Measurements from ENCODE around the gene NLK.

GRCh38 chr17:28173031-28173561, 130.6 kb downstream of the NLK start:
- no peak for TF ChIP-seq KDM1A (IDR thresholded peaks at IDR 0.05; ENCODE audit: borderline replicate concordance)
- TF ChIP-seq POLR2A (IDR thresholded peaks at IDR 0.05; ENCODE audit: low read depth, low read length) = no peak
- TF ChIP-seq, protein P1, sequence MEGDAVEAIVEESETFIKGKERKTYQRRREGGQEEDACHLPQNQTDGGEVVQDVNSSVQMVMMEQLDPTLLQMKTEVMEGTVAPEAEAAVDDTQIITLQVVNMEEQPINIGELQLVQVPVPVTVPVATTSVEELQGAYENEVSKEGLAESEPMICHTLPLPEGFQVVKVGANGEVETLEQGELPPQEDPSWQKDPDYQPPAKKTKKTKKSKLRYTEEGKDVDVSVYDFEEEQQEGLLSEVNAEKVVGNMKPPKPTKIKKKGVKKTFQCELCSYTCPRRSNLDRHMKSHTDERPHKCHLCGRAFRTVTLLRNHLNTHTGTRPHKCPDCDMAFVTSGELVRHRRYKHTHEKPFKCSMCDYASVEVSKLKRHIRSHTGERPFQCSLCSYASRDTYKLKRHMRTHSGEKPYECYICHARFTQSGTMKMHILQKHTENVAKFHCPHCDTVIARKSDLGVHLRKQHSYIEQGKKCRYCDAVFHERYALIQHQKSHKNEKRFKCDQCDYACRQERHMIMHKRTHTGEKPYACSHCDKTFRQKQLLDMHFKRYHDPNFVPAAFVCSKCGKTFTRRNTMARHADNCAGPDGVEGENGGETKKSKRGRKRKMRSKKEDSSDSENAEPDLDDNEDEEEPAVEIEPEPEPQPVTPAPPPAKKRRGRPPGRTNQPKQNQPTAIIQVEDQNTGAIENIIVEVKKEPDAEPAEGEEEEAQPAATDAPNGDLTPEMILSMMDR (IDR thresholded peaks at IDR 0.05 in 2 of 3, conservative IDR thresholded peaks at IDR 0.05 in 1 of 3; ENCODE audit: control insufficient read depth in 2 of 3, extremely low read depth in 1 of 3, insufficient read depth in 1 of 3, low read depth in 3 of 3, low read length in 3 of 3) = no peak
- TF ChIP-seq ZNF592 (IDR thresholded peaks at IDR 0.05) = no peak
- no peak for TF ChIP-seq ZNF384 (IDR thresholded peaks at IDR 0.05; ENCODE audit: borderline replicate concordance, low read depth, low read length)
- no peak for TF ChIP-seq TCF7 (IDR thresholded peaks at IDR 0.05; ENCODE audit: borderline replicate concordance)
- TF ChIP-seq JUNB (IDR thresholded peaks at IDR 0.05) = no peak
- TF ChIP-seq, protein P2, sequence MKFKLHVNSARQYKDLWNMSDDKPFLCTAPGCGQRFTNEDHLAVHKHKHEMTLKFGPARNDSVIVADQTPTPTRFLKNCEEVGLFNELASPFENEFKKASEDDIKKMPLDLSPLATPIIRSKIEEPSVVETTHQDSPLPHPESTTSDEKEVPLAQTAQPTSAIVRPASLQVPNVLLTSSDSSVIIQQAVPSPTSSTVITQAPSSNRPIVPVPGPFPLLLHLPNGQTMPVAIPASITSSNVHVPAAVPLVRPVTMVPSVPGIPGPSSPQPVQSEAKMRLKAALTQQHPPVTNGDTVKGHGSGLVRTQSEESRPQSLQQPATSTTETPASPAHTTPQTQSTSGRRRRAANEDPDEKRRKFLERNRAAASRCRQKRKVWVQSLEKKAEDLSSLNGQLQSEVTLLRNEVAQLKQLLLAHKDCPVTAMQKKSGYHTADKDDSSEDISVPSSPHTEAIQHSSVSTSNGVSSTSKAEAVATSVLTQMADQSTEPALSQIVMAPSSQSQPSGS (IDR thresholded peaks at IDR 0.05; ENCODE audit: low read length) = no peak
- TF ChIP-seq ZNF24 (IDR thresholded peaks at IDR 0.05) = no peak
- no peak for TF ChIP-seq SUPT20H (IDR thresholded peaks at IDR 0.05; ENCODE audit: borderline replicate concordance, control insufficient read depth, low read depth, low read length)
- TF ChIP-seq, protein P3, sequence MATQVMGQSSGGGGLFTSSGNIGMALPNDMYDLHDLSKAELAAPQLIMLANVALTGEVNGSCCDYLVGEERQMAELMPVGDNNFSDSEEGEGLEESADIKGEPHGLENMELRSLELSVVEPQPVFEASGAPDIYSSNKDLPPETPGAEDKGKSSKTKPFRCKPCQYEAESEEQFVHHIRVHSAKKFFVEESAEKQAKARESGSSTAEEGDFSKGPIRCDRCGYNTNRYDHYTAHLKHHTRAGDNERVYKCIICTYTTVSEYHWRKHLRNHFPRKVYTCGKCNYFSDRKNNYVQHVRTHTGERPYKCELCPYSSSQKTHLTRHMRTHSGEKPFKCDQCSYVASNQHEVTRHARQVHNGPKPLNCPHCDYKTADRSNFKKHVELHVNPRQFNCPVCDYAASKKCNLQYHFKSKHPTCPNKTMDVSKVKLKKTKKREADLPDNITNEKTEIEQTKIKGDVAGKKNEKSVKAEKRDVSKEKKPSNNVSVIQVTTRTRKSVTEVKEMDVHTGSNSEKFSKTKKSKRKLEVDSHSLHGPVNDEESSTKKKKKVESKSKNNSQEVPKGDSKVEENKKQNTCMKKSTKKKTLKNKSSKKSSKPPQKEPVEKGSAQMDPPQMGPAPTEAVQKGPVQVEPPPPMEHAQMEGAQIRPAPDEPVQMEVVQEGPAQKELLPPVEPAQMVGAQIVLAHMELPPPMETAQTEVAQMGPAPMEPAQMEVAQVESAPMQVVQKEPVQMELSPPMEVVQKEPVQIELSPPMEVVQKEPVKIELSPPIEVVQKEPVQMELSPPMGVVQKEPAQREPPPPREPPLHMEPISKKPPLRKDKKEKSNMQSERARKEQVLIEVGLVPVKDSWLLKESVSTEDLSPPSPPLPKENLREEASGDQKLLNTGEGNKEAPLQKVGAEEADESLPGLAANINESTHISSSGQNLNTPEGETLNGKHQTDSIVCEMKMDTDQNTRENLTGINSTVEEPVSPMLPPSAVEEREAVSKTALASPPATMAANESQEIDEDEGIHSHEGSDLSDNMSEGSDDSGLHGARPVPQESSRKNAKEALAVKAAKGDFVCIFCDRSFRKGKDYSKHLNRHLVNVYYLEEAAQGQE (IDR thresholded peaks at IDR 0.05; ENCODE audit: low read depth, low read length) = no peak
- no peak for TF ChIP-seq MAX (IDR thresholded peaks at IDR 0.05; ENCODE audit: low read depth, low read length)
- no peak for TF ChIP-seq TARDBP (IDR thresholded peaks at IDR 0.05; ENCODE audit: borderline replicate concordance)

Data from GM12878 (cell line).